Activated CD4-positive, alpha-beta T cell treated with anti-CD3 and anti-CD28 coated beads, Interleukin-2, amount 50 U/mL, for 4 hours (primary cell): ENCODE results near the gene NANOS1.
A peak's percentile ranks its signal among the peaks of the same experiment; 100 is the strongest.
"Not testable (repeated sequence)": the region's sequence is repeated elsewhere in the genome, so short reads cannot be mapped to it uniquely, and the experiment has no call there.

Experiments used
- DNase-seq, 2 experiments: peaks; one replicate each; pipeline ENCODE4 v3.0.0-alpha.2; 2020

NANOS1 gene

GRCh38 chr10:119020627-119020946 lies 8.9 kb upstream of the NANOS1 start:
- DNase-seq = peak; percentile 8 to 32

GRCh38 chr10:119022846-119023552 lies 6.5 kb upstream of the NANOS1 start:
- DNase-seq = no peak

- no peak for DNase-seq
Observed at GRCh38 chr10:119023553-119023868, 6.0 kb upstream of the NANOS1 start.

- DNase-seq = no peak
Observed at GRCh38 chr10:119024882-119025281, 4.6 kb upstream of the NANOS1 start.

- DNase-seq = no peak
Observed at GRCh38 chr10:119025336-119025735, 4.2 kb upstream of the NANOS1 start.

- no peak for DNase-seq
Observed at GRCh38 chr10:119025776-119026175, 3.7 kb upstream of the NANOS1 start.

- DNase-seq = no peak
Observed at GRCh38 chr10:119026301-119027110, 3.0 kb upstream of the NANOS1 start.

- DNase-seq = not testable (repeated sequence)
Observed at GRCh38 chr10:119028445-119028899, 1.0 kb upstream of the NANOS1 start.

GRCh38 chr10:119028900-119029612 lies 458 bp upstream of the NANOS1 start:
- DNase-seq = peak; percentile 79

GRCh38 chr10:119030421-119031250 lies 1.1 kb downstream of the NANOS1 start:
- peak; percentile 31 to 40 for DNase-seq

GRCh38 chr10:119031496-119032059 lies 2.1 kb downstream of the NANOS1 start:
- DNase-seq = no peak

GRCh38 chr10:119039161-119039560 lies 9.6 kb downstream of the NANOS1 start:
- no peak for DNase-seq

GRCh38 chr10:119041326-119041725 lies 11.8 kb downstream of the NANOS1 start:
- DNase-seq = no peak

GRCh38 chr10:119042169-119042568 lies 12.7 kb downstream of the NANOS1 start:
- DNase-seq = no peak

- no peak for DNase-seq
Observed at GRCh38 chr10:119045561-119045960, 16.0 kb downstream of the NANOS1 start.

- no peak for DNase-seq
Observed at GRCh38 chr10:119049361-119049760, 19.8 kb downstream of the NANOS1 start.

GRCh38 chr10:119049777-119050176 lies 20.3 kb downstream of the NANOS1 start:
- DNase-seq = no peak

GRCh38 chr10:119051775-119052174 lies 22.3 kb downstream of the NANOS1 start:
- DNase-seq = no peak

- DNase-seq = no peak
Observed at GRCh38 chr10:119055472-119055871, 26.0 kb downstream of the NANOS1 start.

GRCh38 chr10:119058010-119058409 lies 28.5 kb downstream of the NANOS1 start:
- DNase-seq = no peak

GRCh38 chr10:119059557-119059956 lies 30.0 kb downstream of the NANOS1 start:
- DNase-seq = no peak

GRCh38 chr10:119060107-119060506 lies 30.6 kb downstream of the NANOS1 start:
- no peak for DNase-seq

- DNase-seq = no peak
Observed at GRCh38 chr10:119061352-119061751, 31.8 kb downstream of the NANOS1 start.
